ENCODE measurements around the gene AGBL1. TPM values are rescaled to one million over a fixed set of nuclear protein-coding genes. Genes with fewer than 3 reads are reported as not detected.

Gene AGBL1
- total RNA-seq, 1 experiment from 2014 or later, result not detected

DNA sequence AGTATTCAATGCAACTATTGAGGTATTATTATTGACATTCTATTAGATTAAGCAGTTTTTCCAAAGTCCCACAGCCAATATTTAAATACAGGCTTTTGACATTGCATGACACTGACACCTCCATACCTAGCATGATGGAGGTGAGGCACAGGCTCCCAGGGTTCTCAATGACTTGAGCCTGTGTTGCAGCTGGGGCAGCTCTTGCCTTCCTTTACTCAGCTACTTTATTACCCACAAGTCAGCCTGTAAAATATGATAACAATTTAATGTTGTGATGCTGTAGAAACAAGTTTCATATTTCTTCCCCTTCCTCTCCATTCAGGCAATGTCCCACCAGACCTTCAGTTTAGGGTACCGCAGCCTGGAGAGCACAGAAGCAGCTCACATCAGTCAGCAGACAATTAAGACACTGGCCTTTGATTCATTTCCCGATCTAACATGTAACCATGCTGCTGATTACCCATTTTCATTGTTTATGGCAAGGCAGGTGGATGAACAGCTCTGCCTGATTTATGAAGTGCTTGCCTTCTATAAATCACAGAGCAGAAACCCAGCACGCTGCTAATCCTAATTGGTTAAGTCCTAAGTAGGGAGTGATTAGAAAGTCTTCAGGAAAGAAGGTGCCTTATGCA, 826.1 kb downstream of the AGBL1 start:
- no peak overlapping the region for H4K8ac ChIP-seq (replicated peaks; ENCODE audit: insufficient read length, low read depth, low read length)

More for the DNA sequence above, 826.1 kb downstream of the AGBL1 start:
- Mint-ChIP-seq H3K4me3 (no peak overlapping the region), H3K36me3 (ENCODE audit: insufficient read depth in 1 of 3, low read depth in 3 of 3) (no peaks in the 10 kb centered on the region), H3K27ac (peak overlapping the region in 1 of 3 experiments; percentile 60; a peak in 1 of 7 replicates), H3K9me3 (no peaks in the 10 kb centered on the region), H3K4me1 (peaks cover 5 to 6% of the 10 kb centered on the region in 2 experiments; a peak in 3 of 4 replicates), H3K27me3 (ENCODE audit: low read depth) (no peaks in the 10 kb centered on the region)
- Histone ChIP-seq H3K79me1 (ENCODE audit: insufficient read depth, low read depth, low read length, poor library complexity, severe bottlenecking) (no peaks in the 10 kb centered on the region), H3K23ac (ENCODE audit: insufficient read length, low read depth, low read length) (no peak overlapping the region), H2AFZ (ENCODE audit: low read length) (no peak overlapping the region), H3K4ac (ENCODE audit: low read depth, low read length) (no peak overlapping the region), H2BK20ac (ENCODE audit: low read depth, low read length, poor library complexity, severe bottlenecking) (no peak overlapping the region), H4K91ac (ENCODE audit: insufficient read length, low read depth, low read length) (no peak overlapping the region), H3K23me2 (ENCODE audit: insufficient read length, low read depth, low read length, poor library complexity, severe bottlenecking) (no peaks in the 10 kb centered on the region), H3K18ac (ENCODE audit: insufficient read length, low read depth, low read length) (no peak overlapping the region), H2AK5ac (ENCODE audit: insufficient read length, low read length) (no peak overlapping the region), H4K5ac (ENCODE audit: insufficient read length, low read depth, low read length) (no peak overlapping the region), H3K9me3 (ENCODE audit: control insufficient read depth, low read depth, low read length) (no peaks in the 10 kb centered on the region), H3K9ac (ENCODE audit: extremely low read depth, insufficient read length, low read length) (no peak overlapping the region), H3K4me2 (ENCODE audit: insufficient read depth, insufficient read length, low read length) (no peak overlapping the region), H2BK15ac (ENCODE audit: low read depth, low read length) (no peak overlapping the region), H3T11ph (ENCODE audit: low read length) (no peak overlapping the region), H3K27me3 (ENCODE audit: insufficient read depth, low read length) (no peaks in the 10 kb centered on the region), H2BK120ac (ENCODE audit: low read depth, low read length, poor library complexity, severe bottlenecking) (no peak overlapping the region), H3K79me2 (ENCODE audit: insufficient read depth, low read length) (no peaks in the 10 kb centered on the region), H3K56ac (ENCODE audit: insufficient read length, low read depth, low read length) (no peak overlapping the region), H2BK12ac (ENCODE audit: insufficient read length, low read depth, low read length) (no peak overlapping the region), H3K27ac (ENCODE audit: insufficient read length, low read depth, low read length) (no peak overlapping the region), H4K20me1 (ENCODE audit: control insufficient read depth, insufficient read depth, insufficient read length) (no peaks in the 10 kb centered on the region), H3K14ac (ENCODE audit: insufficient read depth, low read length) (no peak overlapping the region), H3K4me1 (ENCODE audit: insufficient read depth, low read length) (peaks cover 4% of the 10 kb centered on the region; the same call in 1 of the 2 replicates), H2BK5ac (ENCODE audit: insufficient read length, low read length) (no peak overlapping the region)
- TF ChIP-seq, protein P1, sequence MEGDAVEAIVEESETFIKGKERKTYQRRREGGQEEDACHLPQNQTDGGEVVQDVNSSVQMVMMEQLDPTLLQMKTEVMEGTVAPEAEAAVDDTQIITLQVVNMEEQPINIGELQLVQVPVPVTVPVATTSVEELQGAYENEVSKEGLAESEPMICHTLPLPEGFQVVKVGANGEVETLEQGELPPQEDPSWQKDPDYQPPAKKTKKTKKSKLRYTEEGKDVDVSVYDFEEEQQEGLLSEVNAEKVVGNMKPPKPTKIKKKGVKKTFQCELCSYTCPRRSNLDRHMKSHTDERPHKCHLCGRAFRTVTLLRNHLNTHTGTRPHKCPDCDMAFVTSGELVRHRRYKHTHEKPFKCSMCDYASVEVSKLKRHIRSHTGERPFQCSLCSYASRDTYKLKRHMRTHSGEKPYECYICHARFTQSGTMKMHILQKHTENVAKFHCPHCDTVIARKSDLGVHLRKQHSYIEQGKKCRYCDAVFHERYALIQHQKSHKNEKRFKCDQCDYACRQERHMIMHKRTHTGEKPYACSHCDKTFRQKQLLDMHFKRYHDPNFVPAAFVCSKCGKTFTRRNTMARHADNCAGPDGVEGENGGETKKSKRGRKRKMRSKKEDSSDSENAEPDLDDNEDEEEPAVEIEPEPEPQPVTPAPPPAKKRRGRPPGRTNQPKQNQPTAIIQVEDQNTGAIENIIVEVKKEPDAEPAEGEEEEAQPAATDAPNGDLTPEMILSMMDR (conservative IDR thresholded peaks at IDR 0.05), result no peak
- no peak for DNase-seq
- no CpG with 5 or more reads among the region's 3 CpGs for WGBS (ENCODE audit: extremely low coverage, insufficient read length, low lambda C conversion rate)

Data from H9 (cell line).